ENCODE results near the gene GPC1.

Gene GPC1

DNA sequence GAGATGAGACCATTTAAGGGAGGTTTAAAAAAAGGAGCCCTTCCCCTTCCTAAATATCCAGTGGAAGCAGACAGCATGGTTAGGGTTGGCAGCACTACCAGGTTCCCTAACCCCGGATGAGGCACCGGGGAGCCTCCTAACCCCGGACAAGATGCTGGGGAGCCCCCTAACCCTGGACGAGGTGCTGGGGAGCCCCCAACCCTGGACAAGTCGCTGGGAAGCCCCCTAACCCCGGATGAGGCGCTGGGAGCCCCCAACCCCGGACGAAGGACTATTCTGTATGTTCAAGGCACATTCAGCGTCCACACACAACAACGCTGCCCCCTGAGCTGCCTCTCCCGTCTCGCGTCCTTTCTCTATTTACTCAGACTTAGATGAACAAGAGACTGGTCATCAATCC is 70.4 kb downstream of the GPC1 start:
- no peak overlapping the region for H2AFZ ChIP-seq (ENCODE audit: low read length)
- no peaks in the 10 kb centered on the region for H3K27me3 ChIP-seq (ENCODE audit: insufficient read depth, low read length)
- no peak overlapping the region for H3K4me2 ChIP-seq (ENCODE audit: low read length)
- no peak overlapping the region for H3K4me3 ChIP-seq (ENCODE audit: low read depth, low read length, poor library complexity, severe bottlenecking)
- no peaks in the 10 kb centered on the region for H3K79me2 ChIP-seq (ENCODE audit: insufficient read depth, low read length)
- no peaks in the 10 kb centered on the region for H4K20me1 ChIP-seq (ENCODE audit: insufficient read depth, low read length)
- no peaks in the 10 kb centered on the region for H3F3A ChIP-seq (ENCODE audit: insufficient read depth, low read length)
- no peaks in the 10 kb centered on the region for H3K9me2 ChIP-seq (ENCODE audit: low read depth, low read length)
- H3K4me1 ChIP-seq (ENCODE audit: insufficient read depth, low read length, severe bottlenecking): no peaks in the 10 kb centered on the region
- no peaks in the 10 kb centered on the region for H3K36me3 ChIP-seq (ENCODE audit: insufficient read depth, low read length)
- TF ChIP-seq EZH2 (IDR thresholded peaks at IDR 0.05; ENCODE audit: borderline replicate concordance, low read length): no peak
- TF ChIP-seq, protein P1, sequence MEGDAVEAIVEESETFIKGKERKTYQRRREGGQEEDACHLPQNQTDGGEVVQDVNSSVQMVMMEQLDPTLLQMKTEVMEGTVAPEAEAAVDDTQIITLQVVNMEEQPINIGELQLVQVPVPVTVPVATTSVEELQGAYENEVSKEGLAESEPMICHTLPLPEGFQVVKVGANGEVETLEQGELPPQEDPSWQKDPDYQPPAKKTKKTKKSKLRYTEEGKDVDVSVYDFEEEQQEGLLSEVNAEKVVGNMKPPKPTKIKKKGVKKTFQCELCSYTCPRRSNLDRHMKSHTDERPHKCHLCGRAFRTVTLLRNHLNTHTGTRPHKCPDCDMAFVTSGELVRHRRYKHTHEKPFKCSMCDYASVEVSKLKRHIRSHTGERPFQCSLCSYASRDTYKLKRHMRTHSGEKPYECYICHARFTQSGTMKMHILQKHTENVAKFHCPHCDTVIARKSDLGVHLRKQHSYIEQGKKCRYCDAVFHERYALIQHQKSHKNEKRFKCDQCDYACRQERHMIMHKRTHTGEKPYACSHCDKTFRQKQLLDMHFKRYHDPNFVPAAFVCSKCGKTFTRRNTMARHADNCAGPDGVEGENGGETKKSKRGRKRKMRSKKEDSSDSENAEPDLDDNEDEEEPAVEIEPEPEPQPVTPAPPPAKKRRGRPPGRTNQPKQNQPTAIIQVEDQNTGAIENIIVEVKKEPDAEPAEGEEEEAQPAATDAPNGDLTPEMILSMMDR (IDR thresholded peaks at IDR 0.05; ENCODE audit: low read length): no peak
- H3K9ac ChIP-seq (ENCODE audit: low read length): no peak overlapping the region
- H3K9me3 ChIP-seq (ENCODE audit: low read length): no peaks in the 10 kb centered on the region
- H3K27ac ChIP-seq (ENCODE audit: low read depth, low read length, poor library complexity, severe bottlenecking): no peak overlapping the region

DNA sequence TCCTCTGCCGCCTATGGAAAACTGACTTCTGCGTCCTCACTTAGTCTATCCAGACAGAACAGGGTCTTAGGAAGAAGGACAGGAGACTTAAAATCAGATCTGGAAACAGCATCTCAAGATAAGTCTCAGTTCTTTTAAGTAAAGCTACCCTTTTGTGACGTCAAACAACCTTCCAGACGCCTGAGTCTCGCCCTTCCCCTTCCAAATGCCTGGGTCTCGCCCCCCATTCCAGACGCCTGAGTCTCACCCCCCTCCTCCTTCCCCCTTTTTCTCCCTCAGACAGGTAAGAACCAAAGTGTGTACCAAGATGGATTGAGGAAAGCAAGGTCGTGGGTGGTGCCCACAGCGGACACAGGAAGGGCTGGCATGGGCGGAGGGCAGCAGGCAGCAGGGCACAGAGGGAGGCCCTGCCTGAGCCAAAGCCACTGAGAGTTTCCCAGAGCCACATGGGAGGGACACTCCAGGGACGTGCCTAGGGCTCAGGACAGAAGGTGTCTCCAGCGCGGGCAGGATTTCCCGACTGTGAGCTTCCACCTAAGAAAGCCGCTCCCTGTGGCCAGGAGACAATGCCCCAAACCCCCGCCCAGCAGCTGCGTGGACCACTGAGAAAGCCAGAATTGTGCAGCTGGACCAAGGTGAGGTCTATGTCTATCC is 71.1 kb downstream of the GPC1 start:
- no peaks in the 10 kb centered on the region for H3F3A ChIP-seq (ENCODE audit: insufficient read depth, low read length)
- TF ChIP-seq EZH2 (IDR thresholded peaks at IDR 0.05; ENCODE audit: borderline replicate concordance, low read length): no peak
- TF ChIP-seq, protein P1 (IDR thresholded peaks at IDR 0.05; ENCODE audit: low read length): no peak
- no peaks in the 10 kb centered on the region for H4K20me1 ChIP-seq (ENCODE audit: insufficient read depth, low read length)
- no peaks in the 10 kb centered on the region for H3K9me2 ChIP-seq (ENCODE audit: low read depth, low read length)
- H3K4me2 ChIP-seq (ENCODE audit: low read length): no peak overlapping the region
- no peaks in the 10 kb centered on the region for H3K9me3 ChIP-seq (ENCODE audit: low read length)
- H3K27me3 ChIP-seq (ENCODE audit: insufficient read depth, low read length): no peaks in the 10 kb centered on the region
- no peak overlapping the region for H3K27ac ChIP-seq (ENCODE audit: low read depth, low read length, poor library complexity, severe bottlenecking)
- H3K4me1 ChIP-seq (ENCODE audit: insufficient read depth, low read length, severe bottlenecking): no peaks in the 10 kb centered on the region
- H3K4me3 ChIP-seq (ENCODE audit: low read depth, low read length, poor library complexity, severe bottlenecking): no peak overlapping the region
- H2AFZ ChIP-seq (ENCODE audit: low read length): no peak overlapping the region
- H3K9ac ChIP-seq (ENCODE audit: low read length): no peak overlapping the region
- no peaks in the 10 kb centered on the region for H3K79me2 ChIP-seq (ENCODE audit: insufficient read depth, low read length)
- H3K36me3 ChIP-seq (ENCODE audit: insufficient read depth, low read length): no peaks in the 10 kb centered on the region

DNA sequence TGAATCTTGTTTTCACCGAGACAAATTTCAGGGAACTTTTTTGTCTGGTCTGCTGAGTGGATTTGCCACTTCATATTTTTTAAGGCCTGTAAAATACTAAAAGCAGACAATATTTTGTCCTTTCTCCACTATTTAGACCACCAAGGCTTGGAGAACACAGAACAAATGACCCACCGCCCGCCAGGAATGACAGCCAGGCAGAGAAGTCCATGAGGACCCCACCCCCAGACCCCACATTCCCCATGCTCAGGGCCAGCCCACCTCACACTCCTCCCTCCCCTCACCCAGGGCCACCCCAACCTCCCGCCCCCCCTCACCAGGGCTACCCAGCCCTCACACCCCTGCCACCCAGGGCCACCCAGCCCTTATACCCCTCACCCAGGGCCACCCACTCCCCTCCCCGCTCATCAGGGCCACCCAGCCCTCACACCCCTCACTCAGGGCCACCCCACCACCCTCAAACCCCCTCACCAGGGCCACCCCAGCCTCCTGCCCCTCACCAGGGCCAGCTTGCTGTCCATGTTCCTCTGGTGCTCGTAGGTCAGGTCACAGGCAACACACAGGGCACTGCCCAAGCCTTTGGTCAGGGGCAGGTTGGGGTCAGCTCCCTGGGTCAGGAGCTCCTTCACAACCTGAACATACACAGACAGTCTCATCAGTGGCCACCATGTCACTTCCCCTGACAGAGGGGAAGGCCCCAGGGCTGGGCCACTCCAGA is 71.8 kb downstream of the GPC1 start:
- Histone ChIP-seq H3K79me2 (ENCODE audit: insufficient read depth, low read length) (no peaks in the 10 kb centered on the region), H3K4me3 (ENCODE audit: low read depth, low read length, poor library complexity, severe bottlenecking) (no peak overlapping the region), H3K9me3 (ENCODE audit: low read length) (no peaks in the 10 kb centered on the region), H3K27ac (ENCODE audit: low read depth, low read length, poor library complexity, severe bottlenecking) (no peak overlapping the region), H4K20me1 (ENCODE audit: insufficient read depth, low read length) (no peaks in the 10 kb centered on the region), H3K4me1 (ENCODE audit: insufficient read depth, low read length, severe bottlenecking) (no peaks in the 10 kb centered on the region), H3K4me2 (ENCODE audit: low read length) (no peak overlapping the region), H3K36me3 (ENCODE audit: insufficient read depth, low read length) (no peaks in the 10 kb centered on the region), H2AFZ (ENCODE audit: low read length) (no peak overlapping the region), H3K9me2 (ENCODE audit: low read depth, low read length) (no peaks in the 10 kb centered on the region), H3F3A (ENCODE audit: insufficient read depth, low read length) (no peaks in the 10 kb centered on the region), H3K27me3 (ENCODE audit: insufficient read depth, low read length) (no peaks in the 10 kb centered on the region), H3K9ac (ENCODE audit: low read length) (no peak overlapping the region)
- TF ChIP-seq EZH2 (IDR thresholded peaks at IDR 0.05; ENCODE audit: borderline replicate concordance, low read length): no peak
- TF ChIP-seq, protein P1 (IDR thresholded peaks at IDR 0.05; ENCODE audit: low read length): no peak
